Middle frontal gyrus (tissue), 1 donor: ENCODE data around the gene VEGFA.

ENCODE experiments used
- DNase-seq: peaks from one replicate; pipeline ENCODE4 v3.0.0-alpha.2; 2015; ENCODE audit warnings: low spot score; ENCODE audit errors: extremely low spot score

The VEGFA gene

DNA sequence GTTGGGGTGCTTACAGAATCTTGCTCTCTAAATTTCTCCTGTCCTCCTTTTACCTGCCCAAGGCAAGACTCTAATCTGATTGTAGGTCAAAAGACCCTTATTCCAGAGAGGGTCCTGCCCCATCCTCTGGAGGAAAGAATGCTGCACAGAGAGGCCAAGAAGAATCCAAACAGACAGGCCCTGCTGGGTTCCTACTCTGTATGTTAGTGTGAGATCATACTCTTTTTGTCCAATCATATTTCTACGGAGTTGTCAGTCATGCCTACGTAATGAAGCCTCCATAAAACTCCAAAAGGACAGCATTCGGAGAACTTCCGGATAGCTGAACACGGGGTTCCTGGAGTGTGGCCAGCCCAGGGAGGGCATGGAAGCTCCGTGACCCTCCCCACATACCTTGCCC, 50.5 kb downstream of the VEGFA start:
- DNase-seq: no peak

DNA sequence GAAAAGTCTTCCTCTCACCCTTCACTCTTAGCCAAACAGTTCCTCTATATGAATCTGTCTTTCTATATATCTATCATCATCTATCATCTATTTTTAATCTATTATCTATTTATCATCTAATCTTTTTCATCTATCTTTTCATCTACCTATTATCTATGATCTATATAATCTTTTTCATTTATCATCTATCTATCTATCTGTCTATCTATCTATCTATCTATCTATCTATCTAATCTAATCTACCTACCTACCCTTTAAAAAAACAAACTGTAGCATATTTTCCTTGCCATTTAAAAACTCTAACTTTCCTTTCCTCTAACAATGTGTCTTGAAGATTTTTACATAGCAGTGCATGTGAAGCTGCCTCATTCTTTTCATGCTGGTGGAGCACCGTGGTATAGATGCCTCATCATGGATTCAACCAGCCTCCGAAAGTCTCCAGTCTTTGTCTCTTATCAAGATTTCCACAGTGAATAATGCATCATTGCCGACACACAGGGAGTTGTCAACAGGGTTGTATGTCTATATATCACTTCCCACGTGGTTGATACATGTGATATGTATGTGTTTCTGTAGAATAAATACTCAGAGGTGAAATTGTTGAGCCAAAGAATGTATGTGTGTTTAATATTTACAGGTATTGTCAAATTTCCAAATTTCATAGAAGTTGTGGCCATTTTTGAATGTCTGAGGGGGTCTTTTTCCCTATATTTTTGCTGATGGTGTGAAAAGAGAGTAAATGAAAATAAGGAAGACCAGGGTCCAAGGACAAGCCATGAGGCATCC, 51.3 kb downstream of the VEGFA start:
- DNase-seq: no peak

DNA sequence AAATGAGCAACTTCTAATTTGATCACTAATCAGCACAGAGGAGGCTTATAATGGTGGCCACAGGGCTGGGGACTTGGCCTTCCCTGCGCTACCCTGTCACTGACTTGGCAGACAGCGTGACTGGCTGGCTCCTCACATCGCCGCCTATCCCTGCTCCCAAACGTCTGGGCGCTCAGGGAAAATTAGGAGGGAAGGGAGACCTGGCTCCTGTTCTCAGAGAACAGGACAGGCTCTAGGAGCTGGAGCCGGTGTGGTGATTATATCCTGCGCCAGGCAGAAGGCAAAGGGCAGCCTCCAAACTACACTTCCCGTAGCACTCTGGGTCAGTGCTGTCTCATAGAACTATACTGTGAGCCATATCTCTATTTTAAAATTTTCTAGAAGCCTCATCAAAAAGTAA, 53.4 kb downstream of the VEGFA start:
- DNase-seq: no peak

DNA sequence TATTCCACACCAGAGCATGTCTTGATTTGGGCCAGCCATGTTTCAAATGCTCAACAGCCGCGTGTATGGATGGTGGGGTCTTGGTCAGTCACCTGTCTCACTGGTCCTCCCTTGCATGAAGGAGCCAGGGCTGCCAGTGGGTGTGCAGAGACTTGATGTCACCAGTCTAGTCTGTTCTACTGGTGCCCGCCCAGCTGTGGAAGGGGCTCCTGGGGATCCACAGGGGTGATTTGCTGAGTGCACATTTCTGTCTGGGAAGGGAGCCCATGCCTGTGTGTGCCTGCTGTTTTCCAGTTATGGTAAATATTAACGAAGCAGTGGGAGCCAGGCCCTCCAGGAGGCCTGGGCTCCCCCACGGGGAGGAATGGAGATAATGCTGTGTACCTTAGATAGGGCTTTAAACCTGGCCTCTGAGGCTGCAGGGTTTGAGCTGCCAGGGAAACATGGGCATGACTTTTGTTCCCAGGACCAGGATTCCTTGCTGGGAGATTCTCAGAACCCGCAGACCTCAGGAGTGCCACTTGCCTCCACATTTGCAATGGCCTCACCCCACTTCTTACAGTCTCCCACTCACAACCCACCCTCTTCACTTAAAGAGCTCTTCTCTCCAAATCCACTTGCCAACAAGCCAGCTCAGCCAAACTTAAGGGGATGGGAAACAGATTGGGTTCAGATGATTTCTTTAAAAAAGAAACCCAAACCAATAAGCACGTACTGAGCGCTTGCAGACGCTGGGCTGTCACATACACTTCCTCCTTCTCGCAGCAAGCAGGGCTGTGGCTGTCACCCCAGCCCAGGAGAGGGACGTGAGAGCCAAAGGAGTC, 54.1 kb downstream of the VEGFA start:
- no peak for DNase-seq

DNA sequence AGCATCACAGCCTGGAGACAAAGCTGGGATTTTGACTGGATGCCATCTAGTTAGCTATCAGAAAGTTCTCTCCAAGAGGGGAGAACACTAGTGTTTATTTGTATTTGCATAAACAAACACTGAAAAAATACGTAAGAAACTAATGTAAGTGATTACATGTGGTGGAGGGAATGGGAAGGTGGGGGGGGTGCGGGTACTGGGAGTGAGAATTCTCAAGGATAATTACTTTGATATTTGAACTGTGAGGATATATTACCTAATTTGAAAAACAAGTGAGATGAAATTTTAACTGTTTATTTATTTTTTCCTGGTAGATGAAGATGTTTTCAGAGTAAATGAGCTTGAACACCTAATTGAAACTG, 54.7 kb downstream of the VEGFA start:
- no peak for DNase-seq

DNA sequence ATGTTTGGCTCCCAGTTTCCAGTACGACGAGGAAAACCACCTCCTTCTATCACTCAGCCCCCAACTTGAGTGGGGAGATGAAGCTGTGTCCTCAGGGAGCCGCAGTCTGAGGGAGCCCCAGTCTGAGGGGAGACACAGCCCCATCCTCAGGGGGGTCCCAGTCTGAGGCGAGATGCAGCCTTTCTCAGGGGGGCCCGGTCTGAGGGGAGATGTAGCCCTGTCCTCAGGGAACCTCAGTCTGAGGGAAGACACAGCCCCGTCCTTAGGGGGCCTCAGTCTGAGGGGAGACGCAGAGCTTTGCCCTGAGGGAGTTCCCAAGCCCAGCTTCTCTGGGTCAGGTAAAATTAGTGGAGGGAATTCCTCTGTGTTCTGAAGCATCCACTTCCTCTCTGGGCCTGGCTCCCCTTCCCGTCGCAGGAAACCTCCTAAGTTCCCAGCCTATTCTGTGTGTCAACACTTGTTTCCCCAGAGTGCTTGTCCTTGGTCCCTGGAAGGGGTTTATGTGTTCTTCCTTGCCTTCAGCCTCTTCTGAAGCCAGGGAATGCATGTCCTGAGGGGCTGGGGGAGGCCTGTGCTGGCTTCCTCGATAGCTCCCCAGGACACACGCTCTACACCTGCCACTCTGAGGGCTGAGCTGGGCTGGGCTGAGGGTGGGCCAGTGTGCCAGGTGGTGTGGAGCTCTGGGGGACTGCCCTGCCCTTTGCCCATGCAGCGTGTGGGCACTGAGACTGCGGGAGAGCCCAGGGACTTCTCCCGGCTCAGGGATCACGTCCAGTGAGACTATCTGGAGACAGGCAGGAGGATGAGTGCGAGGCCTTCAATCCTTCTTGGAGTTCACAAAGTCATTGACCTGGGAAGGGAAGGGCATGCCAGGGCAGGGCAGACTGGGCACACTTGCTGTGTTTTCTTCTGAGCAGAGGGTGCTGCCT, 55.4 kb downstream of the VEGFA start:
- DNase-seq: no peak

DNA sequence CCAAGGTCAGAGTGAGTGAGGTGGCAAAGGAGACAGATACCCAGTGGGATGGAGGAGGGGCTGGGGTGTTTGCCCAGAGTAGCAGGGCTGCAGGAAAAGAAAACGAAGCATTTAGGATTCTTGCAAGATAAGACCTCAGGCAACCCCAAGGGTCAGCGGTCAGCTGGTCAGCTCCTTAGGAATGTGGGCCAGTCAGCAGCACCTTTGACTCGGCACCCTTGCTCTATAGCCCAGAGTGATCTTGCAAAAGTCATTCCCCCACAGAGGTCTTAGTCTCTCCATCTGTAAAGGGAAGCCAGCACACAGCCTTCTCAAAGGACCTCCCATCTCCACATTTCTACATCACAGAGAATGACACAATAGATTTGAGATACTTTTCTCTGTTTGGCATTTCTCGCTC, 56.7 kb downstream of the VEGFA start:
- no peak for DNase-seq

DNA sequence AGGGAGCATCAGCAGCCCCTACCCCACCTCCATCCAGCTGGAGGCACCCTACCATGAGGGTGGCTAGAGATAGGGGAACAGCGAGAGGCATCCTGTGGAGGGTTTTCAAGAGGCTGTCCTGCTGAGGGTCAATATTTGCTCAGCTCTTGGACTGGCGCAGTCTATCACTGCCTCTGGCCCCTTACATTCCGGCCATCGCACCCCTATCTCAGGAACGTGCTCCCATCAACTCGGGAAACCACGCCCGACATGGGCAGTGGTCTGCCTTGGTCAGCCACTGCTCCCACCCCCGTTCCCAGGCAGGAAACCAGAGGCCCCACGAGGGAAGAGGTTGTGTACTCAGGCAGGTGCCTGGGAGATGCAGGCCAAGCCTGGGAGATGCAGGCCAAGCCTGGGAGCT, 57.9 kb downstream of the VEGFA start:
- no peak for DNase-seq

DNA sequence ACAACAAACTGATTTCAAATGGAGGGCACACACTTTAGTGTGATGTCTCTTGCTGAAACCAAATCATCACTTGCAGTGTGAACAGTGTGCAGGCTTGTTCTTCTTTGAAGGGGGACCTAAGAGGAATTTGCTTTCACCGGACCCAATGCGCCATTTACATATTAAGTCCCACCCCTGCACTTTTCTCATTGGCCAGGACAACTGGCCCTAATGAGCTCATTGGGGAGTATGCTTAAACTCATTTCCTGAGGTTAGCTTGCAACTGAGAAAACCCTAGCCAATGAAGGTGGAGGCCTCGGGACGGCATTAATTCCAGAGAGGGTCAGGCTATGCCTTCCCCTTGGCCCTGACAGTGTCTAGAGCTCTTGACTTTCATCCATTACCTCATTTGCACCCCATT, 58.7 kb downstream of the VEGFA start:
- no peak for DNase-seq

DNA sequence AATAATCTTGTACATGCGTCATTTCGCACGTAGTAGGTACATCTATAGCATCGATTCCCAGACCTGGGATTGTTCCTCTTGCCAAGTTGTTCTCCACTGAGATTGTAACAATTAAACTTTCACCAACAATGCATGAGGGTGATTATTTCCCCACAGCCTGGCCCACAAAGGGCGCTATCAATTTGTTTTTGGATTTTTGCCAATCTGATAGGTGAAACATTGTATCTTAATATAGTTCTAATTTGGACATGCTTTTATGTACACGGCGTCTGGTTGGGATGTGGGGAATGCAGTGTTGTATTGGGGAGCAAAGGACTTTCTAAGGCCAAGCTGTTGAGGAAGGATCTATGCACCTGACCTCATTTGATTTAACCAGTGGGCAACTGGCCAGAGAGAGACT, 59.5 kb downstream of the VEGFA start:
- DNase-seq: no peak

DNA sequence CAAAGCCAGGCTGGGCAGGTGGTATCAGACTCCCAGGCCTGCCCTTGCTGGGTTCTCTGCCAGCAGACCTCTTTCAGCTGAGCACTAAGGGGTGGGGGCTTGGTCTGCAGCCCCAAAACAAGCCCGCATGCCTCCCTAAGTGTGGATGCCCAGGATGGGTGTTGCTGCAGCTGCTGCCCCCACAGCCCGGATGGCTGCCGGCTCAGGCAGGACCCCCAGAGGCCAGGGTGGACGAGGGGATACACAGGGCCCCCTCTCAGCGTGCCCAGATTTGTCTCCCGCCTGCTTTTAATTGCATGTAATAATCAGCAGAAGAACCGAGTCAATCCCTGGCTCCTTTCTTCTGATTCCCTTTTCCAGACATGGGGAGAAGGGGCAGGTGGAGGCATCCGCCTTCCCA, 60.8 kb downstream of the VEGFA start:
- no peak for DNase-seq

DNA sequence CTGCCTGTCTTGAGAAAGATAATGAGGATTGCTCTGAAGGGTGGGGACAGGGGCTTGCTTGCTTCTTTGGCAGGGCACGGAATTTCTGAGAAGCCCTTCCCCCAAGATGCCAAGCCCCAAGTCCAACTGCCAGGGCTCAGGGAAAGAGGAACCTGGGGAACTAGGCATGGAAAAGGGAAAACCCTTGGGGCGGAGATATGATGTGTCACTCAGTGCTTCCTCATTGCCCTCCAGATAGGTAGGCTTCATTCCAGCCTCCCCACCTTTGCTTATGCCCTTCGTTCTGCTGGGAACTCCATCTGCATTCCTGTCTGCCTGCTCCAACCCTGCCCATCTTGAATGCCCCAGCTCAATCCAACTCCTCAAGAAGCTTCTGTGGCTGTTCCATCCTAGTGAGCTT, 61.2 kb downstream of the VEGFA start:
- DNase-seq: no peak

DNA sequence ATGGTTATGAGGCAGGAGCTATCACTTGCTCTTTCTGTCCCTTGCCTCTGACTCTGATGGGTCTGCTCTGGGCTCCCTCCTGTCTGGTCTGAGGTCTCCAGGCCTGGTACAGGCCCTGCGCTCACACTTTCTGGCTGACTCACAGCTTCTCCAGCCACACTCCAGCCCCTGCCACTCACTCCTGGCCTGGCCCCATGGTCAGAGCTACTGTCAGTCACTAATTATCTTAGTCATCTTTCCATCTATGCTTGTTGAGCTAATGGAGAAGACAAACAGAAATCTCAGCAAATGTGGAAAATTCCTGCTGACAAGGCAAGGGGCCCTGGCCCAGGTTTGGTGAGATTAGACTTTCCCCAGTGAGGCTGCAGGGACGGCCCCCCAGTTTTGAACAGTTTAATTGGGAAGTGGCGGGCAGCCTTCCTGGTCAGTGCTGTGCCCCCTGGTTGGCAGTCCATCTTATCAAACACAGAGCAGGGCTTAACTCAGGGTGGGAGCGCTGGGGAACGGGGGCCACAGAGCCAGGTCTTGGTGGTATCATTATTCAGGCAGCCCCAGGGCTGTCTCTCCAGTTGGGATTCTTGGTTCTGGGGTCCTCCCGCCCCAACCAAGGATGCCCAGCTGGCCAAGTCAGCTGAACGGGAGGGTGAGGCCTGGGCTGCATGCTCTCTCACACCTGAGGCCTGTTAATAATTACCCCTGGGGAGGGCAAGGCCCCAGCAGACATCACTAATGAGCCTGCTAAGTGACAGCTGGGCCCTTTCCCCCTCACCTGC, 63.4 kb downstream of the VEGFA start:
- no peak for DNase-seq

DNA sequence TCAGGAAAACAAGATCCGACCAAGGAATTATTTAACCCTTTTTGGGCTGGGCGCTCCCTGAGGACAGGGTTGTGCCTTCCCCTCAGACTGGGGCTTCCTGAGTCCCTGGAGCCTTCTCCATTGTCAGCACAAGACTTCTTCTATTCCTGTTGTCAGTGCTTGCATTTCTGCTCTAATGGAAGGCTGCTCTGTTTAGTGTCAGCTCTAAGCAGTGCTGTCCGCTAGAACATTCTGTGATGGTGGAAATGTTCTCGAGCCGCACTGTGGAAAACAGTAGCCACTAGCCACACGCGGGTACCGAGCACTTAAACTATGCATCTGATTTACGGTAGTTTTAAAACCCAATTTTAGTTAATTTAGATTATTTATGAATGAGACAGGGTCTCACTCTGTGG, 64.0 kb downstream of the VEGFA start:
- DNase-seq: no peak

DNA sequence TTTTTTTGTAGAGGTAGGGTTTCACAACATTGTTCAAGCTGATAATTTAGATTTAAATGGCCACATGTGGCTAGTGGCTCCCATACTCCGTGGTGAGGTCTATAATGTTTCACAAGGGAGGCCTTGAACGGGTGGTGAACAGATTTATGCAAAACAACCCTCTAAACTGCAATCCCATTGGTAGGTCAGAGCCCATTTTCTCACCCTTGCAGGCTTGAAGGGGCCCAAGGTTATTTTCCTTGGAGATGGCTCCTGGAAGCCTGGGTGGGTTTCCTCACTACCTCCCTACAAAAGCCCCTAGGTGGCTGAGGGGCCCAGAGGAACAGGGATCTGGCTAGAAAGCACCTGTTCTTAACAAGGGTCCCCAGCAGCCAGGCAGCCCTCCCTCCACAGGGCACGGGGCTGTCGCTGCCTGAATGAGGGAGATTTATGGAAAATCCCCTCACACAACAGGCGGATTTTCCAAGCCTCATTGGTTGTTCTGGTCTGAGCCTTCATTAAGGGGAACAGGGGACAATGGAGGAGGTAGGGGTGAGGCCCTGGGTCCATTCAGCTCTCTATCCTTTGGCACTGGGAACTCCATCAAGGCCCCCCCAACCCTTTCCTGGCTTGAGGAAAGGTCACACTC, 64.6 kb downstream of the VEGFA start:
- no peak for DNase-seq

DNA sequence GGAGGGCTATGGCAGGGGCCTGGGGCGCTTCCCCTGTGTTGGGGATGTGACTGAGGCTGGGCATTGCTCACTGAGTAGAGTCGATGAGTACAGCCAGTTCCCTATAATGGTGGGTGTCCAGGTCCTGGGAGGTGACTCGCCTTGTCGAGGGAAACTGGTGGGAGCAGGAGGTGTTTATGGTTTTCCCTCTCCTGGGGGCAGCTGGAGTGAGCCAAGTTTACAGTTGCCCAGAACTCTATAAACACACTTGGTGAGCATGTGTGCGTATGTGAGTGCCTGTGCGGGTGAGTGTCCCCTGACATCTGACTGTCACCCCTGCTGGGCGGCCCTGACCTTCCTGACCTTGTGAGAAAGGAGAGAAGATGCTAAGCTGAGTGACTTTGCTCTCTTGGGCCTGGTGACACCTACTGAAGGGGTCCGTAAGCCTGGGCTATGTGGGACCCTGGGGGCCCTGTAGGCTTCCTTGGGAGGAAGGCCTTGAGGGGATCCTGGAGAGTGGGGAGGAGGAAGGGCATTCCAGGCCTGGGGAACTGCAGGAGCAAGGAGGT, 65.9 kb downstream of the VEGFA start:
- no peak for DNase-seq
